SU-DHL-6 (cell line): ENCODE measurements around the gene STRADA.

Experiments
- CTCF ChIP-seq: fragments of 200-600 bp; sonication (generic); IDR thresholded peaks from one replicate; pipeline ENCODE4 v1.5.1; 2017; ENCODE audit warnings: antibody characterized with exemption, mild to moderate bottlenecking, low read length, moderate library complexity; ENCODE audit not compliant: insufficient read depth, poor library complexity, severe bottlenecking
- EZH2phosphoT487 ChIP-seq: fragments of 200-600 bp; sonication (generic), shearing (Covaris generic); conservative IDR thresholded peaks from 2 replicates; pipeline ENCODE4 v1.6.1; 2018; ENCODE audit warnings: mild to moderate bottlenecking, antibody characterized with exemption, low read length, moderate library complexity, mixed read lengths

DNA sequence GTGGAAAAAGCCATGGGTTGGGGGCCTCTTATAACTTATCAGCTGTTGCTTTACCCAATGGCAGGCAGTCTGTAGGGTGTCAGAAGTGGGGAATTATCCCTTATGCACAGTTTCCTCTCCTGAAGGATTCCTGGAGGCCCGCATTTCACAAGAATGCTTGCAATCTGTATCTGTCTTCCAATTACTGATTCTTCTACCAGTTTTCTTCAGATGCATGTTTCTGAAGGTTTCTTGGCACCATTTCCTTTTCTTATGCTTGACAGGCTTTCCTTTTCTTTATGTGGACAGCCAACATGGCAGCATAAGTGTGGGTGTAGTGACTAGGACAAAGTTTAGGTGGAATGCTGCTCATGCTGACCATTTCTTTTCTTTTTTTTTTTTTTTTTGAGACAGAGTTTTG is 83.2 kb downstream of the STRADA start:
- TF ChIP-seq CTCF (no peak), EZH2phosphoT487 (no peak)
